B cell (primary cell): ENCODE data around the gene PTBP3. TPM values are rescaled to one million over a fixed set of nuclear protein-coding genes. Genes with fewer than 3 reads are reported as not detected.
"Not testable (repeated sequence)": the region's sequence is repeated elsewhere in the genome, so short reads cannot be mapped to it uniquely, and the experiment has no call there.

ENCODE experiments used
- ATAC-seq: fragments of 200-7000 bp; cut with Tn5 transposase; one replicate; pipeline ENCODE4 v1.10.0; 2021; ENCODE audit warnings: low read depth, mild to moderate bottlenecking, moderate number of reproducible peaks, moderate library complexity
- CTCF ChIA-PET: fragments of 350-600 bp; sonication (Branson Sonifier 250); formaldehyde crosslinking; loops from one replicate; lab custom pipeline; 2021; ENCODE audit warnings: antibody characterized with exemption, inconsistent platforms; lab: Charles Lee
- POLR2A ChIA-PET: fragments of 350-600 bp; sonication (Branson Sonifier 250); formaldehyde crosslinking; loops from one replicate; lab custom pipeline; 2021; ENCODE audit warnings: antibody characterized with exemption; lab: Charles Lee
- DNase-seq: peaks from one replicate; pipeline ENCODE4 v3.0.0; 2013
- H2AFZ ChIP-seq: 2 replicates; pipeline ENCODE4 v1.6.1; 2012; ENCODE audit warnings: mild to moderate bottlenecking, low read depth, low read length; ENCODE audit not compliant: insufficient read depth, poor library complexity, severe bottlenecking
- H3K27ac ChIP-seq, 2 donors: 1 replicate in 1 of 2; 2 replicates in 1 of 2; pipeline ENCODE4 v1.5.1; 2012 to 2013; ENCODE audit warnings: low read length in 2 of 2, mild to moderate bottlenecking in 2 of 2, moderate library complexity in 1 of 2
- H3K27me3 ChIP-seq, 4 experiments: fragments of 200-600 bp in 1 of 4; sonication (generic) in 1 of 4; replicated peaks in 1 of 4; 1 replicate in 2 of 4; 2 replicates in 2 of 4; pipeline versions ENCODE4 v1.6.1 to v1.7.0; 2013 to 2016; ENCODE audit warnings: low read length in 3 of 4, mild to moderate bottlenecking in 2 of 4, mixed read lengths in 1 of 4, moderate library complexity in 1 of 4; ENCODE audit not compliant: insufficient read depth in 4 of 4, control insufficient read depth in 3 of 4; ENCODE audit errors: control extremely low read depth in 1 of 4
- H3K36me3 ChIP-seq, 2 experiments: replicated peaks in 1 of 2; 1 replicate in 1 of 2; 2 replicates in 1 of 2; pipeline versions ENCODE4 v1.6.1 to v1.7.1; 2013; ENCODE audit warnings: low read length in 1 of 2; ENCODE audit not compliant: insufficient read depth in 2 of 2, control insufficient read depth in 1 of 2; ENCODE audit errors: control extremely low read depth in 1 of 2, extremely low read depth in 1 of 2
- H3K4me1 ChIP-seq, 2 donors: fragments of 200-600 bp in 1 of 2; sonication (generic) in 1 of 2; 1 replicate in 1 of 2; 2 replicates in 1 of 2; pipeline versions ENCODE4 v1.5.1 to v1.6.1; 2013 to 2017; ENCODE audit warnings: low read length in 2 of 2; ENCODE audit not compliant: control insufficient read depth in 2 of 2, insufficient read depth in 2 of 2
- H3K4me2 ChIP-seq: replicated peaks from 2 replicates; pipeline ENCODE3; 2012; ENCODE audit warnings: mild to moderate bottlenecking, low read depth, low read length; ENCODE audit not compliant: poor library complexity, severe bottlenecking
- H3K4me3 ChIP-seq, 5 experiments: fragments of 200-600 bp in 1 of 5; sonication (generic) in 1 of 5; 1 replicate in 3 of 5; 2 replicates in 2 of 5; pipeline versions ENCODE4 v1.5.1 to v1.7.0; 2011 to 2016; ENCODE audit warnings: low read length in 4 of 5, mild to moderate bottlenecking in 4 of 5, low read depth in 2 of 5, control low read depth in 1 of 5, moderate library complexity in 1 of 5; ENCODE audit not compliant: insufficient read depth in 1 of 5; ENCODE audit errors: control extremely low read depth in 1 of 5, extremely low read depth in 1 of 5
- H3K79me2 ChIP-seq: fragments of 200-600 bp; sonication (generic); one replicate; pipeline ENCODE4 v1.6.0; 2016; ENCODE audit warnings: low read length; ENCODE audit not compliant: control insufficient read depth, insufficient read depth
- H3K9ac ChIP-seq: fragments of 200-600 bp; sonication (generic); 2 replicates; pipeline ENCODE4 v1.6.1; 2017; ENCODE audit warnings: mild to moderate bottlenecking, low read length, moderate library complexity
- H3K9me3 ChIP-seq, 3 donors: one replicate each; pipeline versions ENCODE4 v1.6.1 to v1.7.1; 2013; ENCODE audit warnings: low read length in 2 of 3; ENCODE audit not compliant: control insufficient read depth in 2 of 3, insufficient read depth in 1 of 3; ENCODE audit errors: control extremely low read depth in 1 of 3
- H4K20me1 ChIP-seq: 2 replicates; pipeline ENCODE4 v1.6.0; 2012; ENCODE audit warnings: mild to moderate bottlenecking, low read length; ENCODE audit not compliant: insufficient read depth, control insufficient read depth, poor library complexity, severe bottlenecking
- H3K27ac Mint-ChIP-seq: one replicate; pipeline ENCODE4 v1.8.0; 2021; ENCODE audit warnings: mixed read lengths
- H3K27me3 Mint-ChIP-seq: one replicate; pipeline ENCODE4 v1.8.0; 2021; ENCODE audit warnings: mixed read lengths
- H3K4me1 Mint-ChIP-seq: one replicate; pipeline ENCODE4 v1.8.0; 2021; ENCODE audit warnings: mixed read lengths
- H3K4me3 Mint-ChIP-seq: one replicate; pipeline ENCODE4 v1.8.0; 2021; ENCODE audit warnings: mixed read lengths
- H3K9me3 Mint-ChIP-seq: one replicate; pipeline ENCODE4 v1.8.0; 2022; ENCODE audit warnings: mixed read lengths; ENCODE audit not compliant: insufficient read depth
- CTCF ChIP-seq: fragments of 200-600 bp; IDR thresholded peaks from one replicate; pipeline ENCODE4 v1.8.0; 2022; ENCODE audit warnings: antibody characterized with exemption, mild to moderate bottlenecking
- EZH2 ChIP-seq: IDR thresholded peaks from 2 replicates; pipeline ENCODE4 v1.6.1; 2012; ENCODE audit warnings: borderline replicate concordance, low read depth, mild to moderate bottlenecking, moderate library complexity, low read length; ENCODE audit not compliant: insufficient read depth, poor library complexity, severe bottlenecking
- WGBS: methylation state at CpG from one replicate; pipeline ENCODE4 v1.1.5; 2013; ENCODE audit warnings: missing lambda C conversion rate; ENCODE audit not compliant: insufficient coverage; 5-methylcytosine and 5-hydroxymethylcytosine counted together
- intact Hi-C: fragments of 100-400 bp; cut with micrococcal nuclease; formaldehyde crosslinking; loops from one replicate; pipeline ENCODE4 v1.10.0; 2022
- polyA plus RNA-seq: library from polyadenylated mRNA; depleted of rRNA; stranded (reverse); fragments of >200 nt; gene quantifications from 2 replicates; pipeline ENCODE4 v1.2.3, GENCODE V29; 2012
- total RNA-seq, 2 donors: library from RNA; stranded (reverse); fragments of 120-200 nt in 1 of 2; gene quantifications; 1 replicate in 1 of 2; 2 replicates in 1 of 2; pipeline versions ENCODE4 v1.2.3 to v1.2.4, GENCODE V29; 2013 to 2022

Gene PTBP3
- total and polyA plus RNA-seq, 2 donors (not counting 1 experiment from before 2014, with no cell fraction given), result 22.8 to 133 TPM

DNA sequence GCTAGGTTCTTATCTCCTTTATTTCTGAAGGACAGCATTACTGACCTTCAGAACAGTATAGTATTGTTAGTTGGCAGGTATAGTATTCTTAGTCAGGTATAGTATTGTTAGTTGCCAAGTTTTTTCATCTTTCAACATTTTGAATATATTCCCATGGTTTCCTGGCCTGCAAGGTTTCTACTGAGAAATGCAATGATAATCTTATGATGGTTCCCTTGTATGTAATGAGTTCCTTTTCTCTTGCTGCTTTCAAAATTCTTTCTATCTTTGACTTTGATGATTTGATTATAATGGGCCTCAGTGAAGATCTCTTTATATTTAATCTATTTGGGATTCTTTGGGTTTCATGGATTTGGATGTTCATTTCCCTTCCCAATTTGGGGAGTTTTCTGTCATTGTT is 34.0 kb upstream of the PTBP3 start:
- no peaks in the 10 kb centered on the region for H3K4me1 ChIP-seq
- H3K27ac Mint-ChIP-seq, result no peak overlapping the region
- no peak overlapping the region for H3K9ac ChIP-seq
- no peak for DNase-seq
- H3K27me3 ChIP-seq, result no peaks in the 10 kb centered on the region
- no peaks in the 10 kb centered on the region for H3K27me3 Mint-ChIP-seq
- peaks cover 1 to 32% (median 5%) of the 10 kb centered on the region in 3 donors for H3K9me3 ChIP-seq
- intact Hi-C loops, result no loop called here
- no peak overlapping the region for H2AFZ ChIP-seq
- H3K36me3 ChIP-seq, result no peaks in the 10 kb centered on the region
- no peaks in the 10 kb centered on the region for H4K20me1 ChIP-seq
- CTCF ChIA-PET, result interaction anchor here (1.1 to 1.6 kb wide), 3 partner anchors 12 to 269 kb away, joined by 5 to 6 read pairs (median 6); partner anchors contain the start of genes HSDL2 and KIAA1958
- no peaks in the 10 kb centered on the region for H3K79me2 ChIP-seq
- no peak for ATAC-seq
- POLR2A ChIA-PET, result no interaction called here
- no peaks in the 10 kb centered on the region for H3K4me1 Mint-ChIP-seq
- H3K4me3 ChIP-seq, result no peak overlapping the region
- no peak for TF ChIP-seq EZH2
- TF ChIP-seq CTCF, result no peak
- no peak overlapping the region for H3K4me2 ChIP-seq
- H3K27ac ChIP-seq, result no peak overlapping the region
- peaks cover 17% of the 10 kb centered on the region for H3K9me3 Mint-ChIP-seq
- no peak overlapping the region for H3K4me3 Mint-ChIP-seq

DNA sequence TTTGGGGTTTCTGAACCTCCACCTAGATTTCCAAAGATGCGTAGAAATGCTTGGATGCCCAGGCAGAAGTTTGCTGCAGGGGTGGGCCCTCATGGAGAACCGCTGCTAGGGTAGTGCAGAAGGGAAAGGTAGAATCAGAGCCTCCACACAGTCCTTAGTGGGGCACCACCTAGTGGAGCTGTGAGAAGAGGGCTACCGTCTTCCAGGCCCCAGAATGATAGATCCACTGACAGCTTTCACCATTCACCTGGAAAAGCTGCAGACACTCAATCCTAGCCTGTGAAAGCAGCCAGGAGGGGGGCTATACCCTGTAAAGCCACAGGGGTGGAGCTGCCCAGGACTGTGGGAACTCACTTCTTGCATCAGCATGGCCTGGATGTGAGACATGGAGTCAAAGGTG is 33.2 kb upstream of the PTBP3 start:
- Histone ChIP-seq H3K4me2 (no peak overlapping the region), H4K20me1 (no peaks in the 10 kb centered on the region), H3K9me3 (peaks cover 1 to 32% (median 5%) of the 10 kb centered on the region in 3 donors), H2AFZ (no peak overlapping the region), H3K9ac (no peak overlapping the region), H3K79me2 (no peaks in the 10 kb centered on the region), H3K36me3 (no peaks in the 10 kb centered on the region), H3K4me1 (peaks cover 0 to 4% of the 10 kb centered on the region in 2 donors), H3K4me3 (no peak overlapping the region), H3K27me3 (no peaks in the 10 kb centered on the region), H3K27ac (no peak overlapping the region)
- CTCF ChIA-PET, result interaction anchor here (1.1 to 1.8 kb wide), 5 partner anchors 13 to 272 kb away, joined by 3 to 6 read pairs (median 5); partner anchors contain the start of genes HSDL2 and KIAA1958
- Mint-ChIP-seq H3K4me3 (no peak overlapping the region), H3K27ac (no peak overlapping the region), H3K4me1 (peaks cover 2% of the 10 kb centered on the region), H3K9me3 (peaks cover 17% of the 10 kb centered on the region), H3K27me3 (no peaks in the 10 kb centered on the region)
- 50% methylated on average over 1 of the region's 3 CpGs for WGBS
- POLR2A ChIA-PET, result no interaction called here
- intact Hi-C loops, result no loop called here
- ATAC-seq (no peak), DNase-seq (no peak)
- no peak for TF ChIP-seq CTCF
- TF ChIP-seq EZH2, result no peak

GRCh38 chr9:112365257-112365656 is 31.8 kb upstream of the PTBP3 start:
- CTCF ChIA-PET, result interaction anchor here (0.6 to 1.8 kb wide), 3 partner anchors 258 to 271 kb away, joined by 4 to 5 read pairs (median 4); no protein-coding TSS in a partner anchor
- H3K4me2 ChIP-seq, H3K27me3 Mint-ChIP-seq, H3K27me3 ChIP-seq, H3K9ac ChIP-seq, H3K79me2 ChIP-seq, H2AFZ ChIP-seq, H3K27ac ChIP-seq, H3K4me1 Mint-ChIP-seq, ATAC-seq, DNase-seq, intact Hi-C loops, POLR2A ChIA-PET, H3K4me1 ChIP-seq, H4K20me1 ChIP-seq, H3K4me3 Mint-ChIP-seq, H3K4me3 ChIP-seq, H3K36me3 ChIP-seq, H3K27ac Mint-ChIP-seq: not testable (repeated sequence)
- H3K9me3 Mint-ChIP-seq, result peaks cover 12% of the 10 kb centered on the region
- peaks cover 1 to 31% (median 5%) of the 10 kb centered on the region in 3 donors for H3K9me3 ChIP-seq
- WGBS, result 90% methylated on average over 3 of the region's 3 CpGs
